ENCODE measurements around the gene LIMK1.

Gene LIMK1

DNA sequence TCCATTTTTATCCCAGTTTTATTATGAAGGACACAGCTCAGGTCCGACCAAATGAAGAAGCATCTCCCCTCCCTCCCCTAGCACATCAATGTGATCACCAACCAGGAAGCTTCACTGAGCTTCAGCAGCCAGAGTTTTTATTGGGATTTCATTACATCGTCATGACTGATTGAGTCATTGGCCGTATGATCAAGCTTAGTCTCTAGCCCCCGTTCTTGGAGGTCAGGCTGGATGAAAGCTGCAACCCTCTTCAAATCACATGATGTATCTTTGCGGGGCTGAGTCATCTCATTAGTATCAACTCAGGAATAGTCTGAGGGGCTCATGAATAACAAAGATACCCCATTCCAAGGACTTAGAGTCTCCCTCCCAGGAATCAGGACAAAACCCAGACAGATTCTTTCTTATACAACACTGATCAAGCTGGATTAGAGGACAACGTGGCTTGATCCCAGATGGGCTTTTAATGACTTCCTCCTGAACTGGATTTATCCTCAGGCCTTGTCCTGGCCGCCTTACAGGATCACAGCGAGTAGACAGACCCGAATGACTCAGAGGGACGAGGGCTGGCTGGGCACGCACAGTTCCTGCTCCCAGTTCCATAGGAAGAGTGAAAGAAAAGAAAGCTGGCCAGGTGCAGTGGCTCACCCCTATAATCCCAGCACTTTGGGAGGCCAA, 14.5 kb downstream of the LIMK1 start:
- no peak overlapping the region for H3K4me3 ChIP-seq (ENCODE audit: low read depth, low read length)
- TF ChIP-seq CTCF (IDR thresholded peaks at IDR 0.05; ENCODE audit: low read depth, low read length), result no peak

DNA sequence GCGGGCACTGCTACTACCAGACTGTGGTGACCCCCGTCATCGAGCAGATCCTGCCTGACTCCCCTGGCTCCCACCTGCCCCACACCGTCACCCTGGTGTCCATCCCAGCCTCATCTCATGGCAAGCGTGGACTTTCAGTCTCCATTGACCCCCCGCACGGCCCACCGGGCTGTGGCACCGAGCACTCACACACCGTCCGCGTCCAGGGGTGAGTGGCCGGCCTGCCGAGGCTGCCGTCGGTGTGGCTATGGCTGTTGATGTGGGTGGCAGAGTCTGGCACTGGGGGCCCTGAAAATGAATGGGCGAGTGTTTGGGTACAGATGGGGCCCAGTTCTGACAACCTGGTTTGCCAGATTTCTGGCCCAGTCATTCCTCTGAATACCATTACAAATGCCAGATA, 15.4 kb downstream of the LIMK1 start:
- H3K4me3 ChIP-seq (ENCODE audit: low read depth, low read length), result no peak overlapping the region
- TF ChIP-seq CTCF (IDR thresholded peaks at IDR 0.05; ENCODE audit: low read depth, low read length), result no peak

DNA sequence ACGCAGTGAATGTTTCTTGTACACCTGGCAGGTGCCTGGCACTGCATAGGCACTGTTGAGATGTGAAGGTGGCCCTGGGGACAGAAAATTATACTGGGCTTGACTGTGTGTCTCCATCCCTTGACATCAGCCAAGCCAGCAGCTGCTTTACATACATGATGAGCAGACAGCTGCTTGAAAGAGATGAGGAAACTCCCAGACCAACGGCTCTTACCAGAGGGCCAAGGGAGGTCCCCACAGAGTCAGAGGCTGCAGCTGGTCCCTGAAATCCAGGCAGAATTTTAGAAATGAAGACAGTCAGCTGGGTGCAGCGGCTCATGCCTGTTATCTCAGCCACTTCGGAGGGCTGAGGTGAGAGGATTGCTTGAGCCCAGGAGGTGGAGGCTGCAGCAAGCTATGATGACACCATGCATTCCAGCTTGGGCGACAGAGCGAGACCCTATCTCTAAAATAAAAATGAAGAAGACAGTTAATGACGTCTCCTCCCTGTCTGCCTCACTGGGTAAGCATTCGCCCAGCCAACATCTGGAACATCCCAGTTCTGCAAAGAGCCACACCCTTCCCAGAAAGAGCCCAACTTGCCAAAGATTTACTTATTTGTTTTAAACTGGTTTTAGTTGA, 17.6 kb downstream of the LIMK1 start:
- no peak overlapping the region for H3K4me3 ChIP-seq (ENCODE audit: low read depth, low read length)
- TF ChIP-seq CTCF (IDR thresholded peaks at IDR 0.05; ENCODE audit: low read depth, low read length), result no peak

DNA sequence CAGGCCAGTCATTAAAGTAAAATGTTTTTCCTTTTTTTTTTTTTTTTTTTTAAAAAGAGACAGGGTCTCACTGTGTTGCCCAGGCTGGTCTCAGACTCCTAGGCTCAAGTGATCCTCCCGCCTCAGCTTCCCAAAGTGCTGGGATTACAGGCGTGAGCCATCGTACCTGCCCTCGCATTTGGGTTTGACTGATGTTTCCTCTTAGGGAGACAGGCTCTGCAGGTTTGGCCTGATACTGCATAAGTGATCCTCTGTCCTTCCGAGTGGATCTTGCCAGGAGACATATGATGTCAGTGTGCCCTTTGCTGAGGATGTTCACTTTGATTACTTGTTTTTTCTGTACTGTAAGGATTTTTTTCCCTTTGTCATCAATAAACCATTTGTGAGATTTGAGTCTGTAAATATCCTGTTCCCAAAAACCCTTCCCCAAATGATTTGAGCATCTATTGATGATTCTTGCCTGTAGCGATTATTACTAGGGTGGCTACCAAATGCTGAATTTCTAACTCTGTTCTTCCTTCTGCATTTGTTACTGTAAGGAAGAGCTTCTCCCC, 19.7 kb downstream of the LIMK1 start:
- TF ChIP-seq CTCF (IDR thresholded peaks at IDR 0.05; ENCODE audit: low read depth, low read length), result no peak
- H3K4me3 ChIP-seq (ENCODE audit: low read depth, low read length), result no peak overlapping the region

- TF ChIP-seq CTCF (IDR thresholded peaks at IDR 0.05; ENCODE audit: low read depth, low read length), result no peak
These were observed 21.1 kb downstream of the LIMK1 start for GRCh38 chr7:74104702-74105101.

GRCh38 chr7:74105992-74106391, 22.4 kb downstream of the LIMK1 start:
- no peak overlapping the region for H3K4me3 ChIP-seq (ENCODE audit: low read depth, low read length)
- TF ChIP-seq CTCF (IDR thresholded peaks at IDR 0.05; ENCODE audit: low read depth, low read length), result no peak

More at GRCh38 chr7:74104702-74105101, 21.1 kb downstream of the LIMK1 start:
- H3K4me3 ChIP-seq (ENCODE audit: low read depth, low read length), result no peak overlapping the region

DNA sequence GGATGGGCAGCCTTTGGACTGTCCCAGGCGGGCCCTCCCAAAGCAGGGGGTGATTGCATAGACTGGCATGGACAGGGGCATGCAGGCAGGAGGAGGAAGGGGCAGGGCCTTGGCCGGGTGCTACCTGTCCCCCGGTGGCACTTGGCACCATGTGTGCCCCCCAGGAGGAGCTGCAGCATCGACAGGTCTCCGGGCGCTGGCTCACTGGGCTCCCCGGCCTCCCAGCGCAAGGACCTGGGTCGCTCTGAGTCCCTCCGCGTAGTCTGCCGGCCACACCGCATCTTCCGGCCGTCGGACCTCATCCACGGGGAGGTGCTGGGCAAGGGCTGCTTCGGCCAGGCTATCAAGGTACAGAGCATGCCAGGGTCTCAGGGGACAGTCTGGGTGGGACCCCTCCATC, 23.2 kb downstream of the LIMK1 start:
- TF ChIP-seq CTCF (IDR thresholded peaks at IDR 0.05; ENCODE audit: low read depth, low read length), result no peak
- H3K4me3 ChIP-seq (ENCODE audit: low read depth, low read length), result no peak overlapping the region

All from WI38 (cell line).